GM23248 (cell line): ENCODE measurements around the gene SHC1. TPM values are rescaled to one million over a fixed set of nuclear protein-coding genes. Genes with fewer than 3 reads are reported as not detected.

Experiments used
- DNase-seq: peaks from one replicate; pipeline ENCODE4 v3.0.0-alpha.2; 2015
- H2AFZ ChIP-seq: fragments of 200-600 bp; sonication (generic); 2 replicates; pipeline ENCODE4 v1.6.1; 2016; ENCODE audit warnings: antibody characterized with exemption
- H3F3A ChIP-seq: fragments of 200-600 bp; sonication (generic); 2 replicates; pipeline ENCODE4 v1.6.1; 2016; ENCODE audit warnings: mild to moderate bottlenecking, antibody characterized with exemption, mixed run types; ENCODE audit not compliant: insufficient read depth
- H3K27ac ChIP-seq: fragments of 200-600 bp; sonication (generic); 2 replicates; pipeline ENCODE4 v1.5.1; 2016; ENCODE audit warnings: mild to moderate bottlenecking
- H3K27me3 ChIP-seq: fragments of 200-600 bp; sonication (generic); replicated peaks from 2 replicates; pipeline ENCODE4 v1.6.1; 2016; ENCODE audit warnings: mild to moderate bottlenecking; ENCODE audit not compliant: insufficient read depth
- H3K36me3 ChIP-seq: fragments of 200-600 bp; sonication (generic); 2 replicates; pipeline ENCODE4 v1.6.1; 2016; ENCODE audit warnings: low read depth, mild to moderate bottlenecking
- H3K4me1 ChIP-seq: fragments of 200-600 bp; sonication (generic); 2 replicates; pipeline ENCODE4 v1.6.1; 2016; ENCODE audit warnings: mild to moderate bottlenecking; ENCODE audit not compliant: insufficient read depth
- H3K4me2 ChIP-seq: fragments of 200-600 bp; sonication (generic); one replicate; pipeline ENCODE4 v1.6.1; 2016; ENCODE audit warnings: mild to moderate bottlenecking; ENCODE audit not compliant: unreplicated experiment
- H3K4me3 ChIP-seq: fragments of 200-600 bp; sonication (generic); 2 replicates; pipeline ENCODE4 v1.5.1; 2016; ENCODE audit warnings: mild to moderate bottlenecking
- H3K79me2 ChIP-seq: fragments of 200-600 bp; sonication (generic); 2 replicates; pipeline ENCODE4 v1.6.1; 2016; ENCODE audit warnings: mild to moderate bottlenecking; ENCODE audit not compliant: insufficient read depth
- H3K9ac ChIP-seq: fragments of 200-600 bp; sonication (generic); 2 replicates; pipeline ENCODE4 v1.6.1; 2016; ENCODE audit warnings: mild to moderate bottlenecking
- H3K9me2 ChIP-seq: fragments of 200-600 bp; sonication (generic); 2 replicates; pipeline ENCODE4 v1.6.1; 2016; ENCODE audit warnings: mixed run types, mild to moderate bottlenecking, moderate library complexity; ENCODE audit not compliant: insufficient read depth
- H3K9me3 ChIP-seq: fragments of 200-600 bp; sonication (generic); one replicate; pipeline ENCODE4 v1.6.1; 2017; ENCODE audit warnings: low read depth
- H4K20me1 ChIP-seq: fragments of 200-600 bp; sonication (generic); 2 replicates; pipeline ENCODE4 v1.6.0; 2016; ENCODE audit not compliant: insufficient read depth
- EZH2 ChIP-seq: fragments of 200-600 bp; sonication (generic); IDR thresholded peaks from 2 replicates; pipeline ENCODE4 v1.6.1; 2018; ENCODE audit warnings: antibody characterized with exemption, mild to moderate bottlenecking; ENCODE audit not compliant: insufficient read depth, poor library complexity, severe bottlenecking
- EZH2phosphoT487 ChIP-seq: fragments of 200-600 bp; sonication (generic); IDR thresholded peaks from 2 replicates; pipeline ENCODE4 v1.6.1; 2018; ENCODE audit warnings: antibody characterized with exemption, moderate library complexity, mild to moderate bottlenecking, low read depth; ENCODE audit not compliant: insufficient read depth
- WGBS, 2 experiments: methylation state at CpG; one replicate each; pipeline ENCODE4 v1.1.6; 2015 to 2017; ENCODE audit warnings: low lambda C conversion rate in 2 of 2, low coverage in 1 of 2; ENCODE audit errors: missing lambda C conversion rate in 2 of 2; 5-methylcytosine and 5-hydroxymethylcytosine counted together
- in situ Hi-C: fragments of 300-500 bp; cut with MboI; formaldehyde crosslinking; loops from 2 replicates; pipeline ENCODE4 v1.15.0; 2020
- polyA plus RNA-seq: library from polyadenylated mRNA; unstranded; fragments of >200 nt; fragmentation: Nextera tagmentation; extraction: Ambion mirVana; gene quantifications from 2 replicates; pipeline ENCODE4 v1.2.1, GENCODE V29; 2016
- total RNA-seq: library from RNA; depleted of rRNA; stranded (reverse); fragments of >200 nt; shearing (Covaris generic); gene quantifications from 2 replicates; pipeline ENCODE4 v1.2.3, GENCODE V29; 2014

SHC1 gene
- total and polyA plus RNA-seq, 2 experiments from 2014 or later = 278 to 319 TPM

DNA sequence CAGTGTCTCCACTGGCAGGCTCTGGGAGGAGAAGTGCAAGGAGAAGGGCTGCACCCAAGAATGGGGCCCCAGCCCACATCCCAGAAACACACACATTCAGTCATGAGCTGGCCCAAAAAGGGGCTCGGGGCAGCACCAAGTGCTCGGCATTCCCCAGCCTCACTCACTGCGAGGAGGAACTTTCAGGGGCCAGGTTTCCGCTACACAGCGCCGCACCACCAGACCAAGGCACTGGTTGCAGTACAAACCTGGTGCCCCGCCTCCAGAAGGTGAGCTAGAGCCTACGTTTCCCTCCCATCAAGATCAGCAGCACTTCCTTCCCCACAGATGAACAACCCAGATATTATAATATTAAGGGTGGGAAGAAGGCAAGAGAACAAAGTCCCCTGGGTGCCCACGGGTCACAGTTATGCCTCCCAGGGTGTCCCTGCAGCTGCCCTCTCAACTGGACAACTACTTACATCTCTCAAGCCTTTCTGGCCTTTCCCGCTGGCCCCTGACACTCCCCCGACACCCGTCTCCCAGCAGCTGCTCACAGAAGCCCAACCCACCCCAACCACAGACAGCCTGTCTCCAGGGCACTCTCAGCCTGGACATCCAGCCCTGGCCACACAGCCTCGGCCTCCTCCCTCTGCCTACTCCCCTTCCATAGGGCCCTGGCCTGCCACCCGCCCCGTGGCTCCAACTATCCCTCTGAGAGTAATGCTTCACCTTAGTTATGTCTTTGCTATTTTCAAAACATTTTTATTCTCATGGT is 18.5 kb downstream of the SHC1 start:
- Histone ChIP-seq H3K4me1 (peaks cover 16% of the 10 kb centered on the region), H3K4me2 (no peak overlapping the region), H3K9me2 (no peaks in the 10 kb centered on the region), H3K9ac (no peak overlapping the region), H4K20me1 (no peaks in the 10 kb centered on the region), H3K79me2 (0 out of 2 replicates have a peak, but pooled peaks cover 14% of the 10 kb centered on the region), H3K27me3 (no peaks in the 10 kb centered on the region), H3F3A (peaks cover 9% of the 10 kb centered on the region), H2AFZ (no peak overlapping the region), H3K27ac (no peak overlapping the region), H3K36me3 (no peaks in the 10 kb centered on the region), H3K9me3 (no peaks in the 10 kb centered on the region), H3K4me3 (no peak overlapping the region)
- TF ChIP-seq EZH2 = no peak
- TF ChIP-seq EZH2phosphoT487 = no peak
- in situ Hi-C loops = no loop called here
- WGBS, 2 experiments = 63 to 68% methylated on average over 14 to 15 of the region's 15 CpGs
- no peak for DNase-seq

DNA sequence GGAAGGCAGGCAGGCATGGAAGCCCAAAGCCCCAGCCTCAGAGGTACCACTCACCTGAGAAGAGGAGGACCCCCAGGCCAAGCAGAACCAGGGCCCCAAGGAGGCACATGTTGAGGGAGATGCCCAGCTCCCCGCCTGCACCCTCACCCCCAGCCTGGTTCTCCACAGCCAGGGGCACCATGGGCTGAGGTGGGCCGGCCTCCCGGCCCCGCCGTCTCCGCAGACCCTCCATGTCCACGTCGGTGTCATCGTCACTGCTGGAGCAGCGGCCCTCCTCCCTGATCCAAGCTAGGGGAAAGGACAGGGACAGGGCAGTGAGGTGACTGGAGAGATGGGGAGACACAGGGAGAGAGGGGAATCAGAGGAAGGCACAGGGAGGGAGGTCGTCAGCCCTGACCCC is 22.5 kb downstream of the SHC1 start:
- H3K36me3 ChIP-seq = no peaks in the 10 kb centered on the region
- no peak overlapping the region for H3K4me3 ChIP-seq
- no peak overlapping the region for H3K9ac ChIP-seq
- no peak for DNase-seq
- H2AFZ ChIP-seq = no peak overlapping the region
- in situ Hi-C loops = no loop called here
- no peaks in the 10 kb centered on the region for H3K79me2 ChIP-seq
- no peaks in the 10 kb centered on the region for H3K9me2 ChIP-seq
- no peak overlapping the region for H3K4me2 ChIP-seq
- H3K4me1 ChIP-seq = no peaks in the 10 kb centered on the region
- TF ChIP-seq EZH2phosphoT487 = no peak
- TF ChIP-seq EZH2 = no peak
- H3K27me3 ChIP-seq = no peaks in the 10 kb centered on the region
- 78 to 83% methylated on average over 11 of the region's 11 CpGs for WGBS, 2 experiments
- no peak overlapping the region for H3K27ac ChIP-seq
- no peaks in the 10 kb centered on the region for H3K9me3 ChIP-seq
- no peaks in the 10 kb centered on the region for H4K20me1 ChIP-seq
- no peaks in the 10 kb centered on the region for H3F3A ChIP-seq

DNA sequence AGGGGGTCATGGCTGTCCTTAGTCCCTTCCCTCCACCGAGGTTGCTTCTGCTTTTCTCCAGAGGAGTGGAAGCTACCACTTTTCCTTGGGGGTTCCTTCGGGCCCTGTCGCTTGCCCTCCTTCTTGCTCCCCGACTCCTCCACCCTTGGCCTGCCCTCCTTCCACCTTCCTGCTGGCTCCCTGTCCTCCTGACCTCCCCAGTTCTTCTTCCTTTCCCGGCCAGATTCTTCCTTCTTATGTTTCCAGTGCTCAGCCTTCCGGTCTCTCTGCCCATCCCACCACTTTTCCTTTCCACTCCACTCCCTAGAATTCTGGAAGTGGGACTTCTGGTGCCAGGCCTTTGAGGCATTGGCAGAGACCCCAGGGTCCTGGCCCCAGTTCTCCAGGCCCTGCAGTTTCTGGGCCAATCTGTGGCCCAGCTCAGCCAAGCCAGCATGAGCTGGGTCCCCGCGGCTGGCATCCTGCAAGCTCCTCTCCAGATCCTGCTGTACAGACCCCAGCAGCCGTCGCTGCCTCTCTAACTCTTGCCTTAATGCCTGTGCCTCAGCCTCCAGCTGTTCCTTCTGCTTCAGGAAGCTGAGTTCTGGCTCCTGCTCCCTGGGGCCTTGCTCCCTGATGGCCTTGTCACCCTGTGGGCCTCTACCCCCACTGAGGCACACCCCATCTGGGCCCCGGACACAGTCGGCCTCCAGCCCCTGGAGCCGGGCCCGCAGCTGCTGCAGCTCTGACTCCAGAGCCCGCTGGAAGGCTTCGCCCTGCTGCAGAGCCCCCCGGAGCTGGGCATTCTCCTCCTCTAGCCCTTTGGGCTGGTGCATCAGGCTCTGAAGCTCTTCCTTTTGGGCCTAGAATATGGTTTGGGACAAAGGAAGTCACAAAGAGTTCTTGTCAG is 24.3 kb downstream of the SHC1 start:
- H3K4me1 ChIP-seq = no peaks in the 10 kb centered on the region
- no peak overlapping the region for H3K4me2 ChIP-seq
- H3K9ac ChIP-seq = no peak overlapping the region
- TF ChIP-seq EZH2 (no peak), EZH2phosphoT487 (no peak)
- H3K27ac ChIP-seq = no peak overlapping the region
- no peaks in the 10 kb centered on the region for H4K20me1 ChIP-seq
- H3K27me3 ChIP-seq = no peaks in the 10 kb centered on the region
- no peaks in the 10 kb centered on the region for H3F3A ChIP-seq
- DNase-seq = no peak
- H3K9me2 ChIP-seq = no peaks in the 10 kb centered on the region
- no peaks in the 10 kb centered on the region for H3K9me3 ChIP-seq
- H3K36me3 ChIP-seq = no peaks in the 10 kb centered on the region
- no peaks in the 10 kb centered on the region for H3K79me2 ChIP-seq
- WGBS, 2 experiments = 84 to 85% methylated on average over 17 of the region's 17 CpGs
- H2AFZ ChIP-seq = no peak overlapping the region
- H3K4me3 ChIP-seq = no peak overlapping the region
- in situ Hi-C loops = no loop called here

DNA sequence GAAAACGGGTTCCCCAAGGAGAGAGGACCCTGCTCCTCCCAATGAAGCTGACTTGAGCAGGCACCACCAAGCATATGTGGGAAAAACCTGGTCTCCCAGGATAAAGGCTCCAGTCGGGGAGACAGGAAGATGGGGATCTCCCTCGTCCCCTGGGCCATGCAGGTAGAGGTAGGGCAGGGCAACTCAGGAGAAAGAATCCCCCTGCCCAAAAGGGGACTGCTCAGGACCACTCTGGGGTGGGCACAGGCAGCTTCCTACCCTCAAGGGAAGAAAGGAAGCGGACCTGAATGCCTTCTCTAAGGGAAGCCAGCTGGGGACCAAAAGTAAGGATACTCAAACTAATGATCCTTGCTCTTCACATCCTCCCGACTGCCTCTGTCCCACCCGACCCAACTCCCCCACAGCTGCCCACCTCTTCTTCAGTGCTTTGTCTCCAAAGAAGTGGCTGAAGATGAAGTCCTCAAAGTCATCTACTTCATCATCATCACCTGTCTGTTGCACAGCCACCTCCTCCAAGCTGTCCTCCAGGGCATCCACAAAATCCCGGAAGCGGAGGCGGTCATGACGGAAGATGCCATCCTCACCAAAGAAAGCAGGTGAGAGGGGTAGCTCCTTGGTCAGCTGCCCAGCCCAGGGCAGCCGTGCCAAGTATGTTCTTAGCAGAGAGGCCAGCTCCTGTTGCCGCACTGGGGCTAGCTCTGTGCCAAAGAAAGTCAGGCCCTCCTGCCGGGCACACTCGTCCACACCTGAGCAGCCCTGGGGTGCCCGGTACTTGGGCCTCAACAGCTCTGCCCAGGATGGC is 25.2 kb downstream of the SHC1 start:
- DNase-seq = no peak
- Histone ChIP-seq H3K9ac (no peak overlapping the region), H3K27me3 (no peaks in the 10 kb centered on the region), H3K4me1 (no peaks in the 10 kb centered on the region), H3K9me3 (no peaks in the 10 kb centered on the region), H3K79me2 (no peaks in the 10 kb centered on the region), H3K36me3 (no peaks in the 10 kb centered on the region), H3F3A (no peaks in the 10 kb centered on the region), H3K9me2 (no peaks in the 10 kb centered on the region), H3K4me2 (no peak overlapping the region), H2AFZ (no peak overlapping the region), H3K4me3 (no peak overlapping the region), H3K27ac (no peak overlapping the region), H4K20me1 (no peaks in the 10 kb centered on the region)
- 67 to 76% methylated on average over 14 to 15 of the region's 15 CpGs for WGBS, 2 experiments
- TF ChIP-seq EZH2 = no peak
- TF ChIP-seq EZH2phosphoT487 = no peak
- in situ Hi-C loops = no loop called here
